GM19025 (cell line): ENCODE results near the gene NAT9.

Experiments used
- ATAC-seq: cut with Tn5 transposase; IDR thresholded peaks from one replicate; pipeline ENCODE4 v1.9.1; 2021; ENCODE audit warnings: mild to moderate bottlenecking, low read depth, moderate library complexity; ENCODE audit not compliant: unreplicated experiment

NAT9 gene

DNA sequence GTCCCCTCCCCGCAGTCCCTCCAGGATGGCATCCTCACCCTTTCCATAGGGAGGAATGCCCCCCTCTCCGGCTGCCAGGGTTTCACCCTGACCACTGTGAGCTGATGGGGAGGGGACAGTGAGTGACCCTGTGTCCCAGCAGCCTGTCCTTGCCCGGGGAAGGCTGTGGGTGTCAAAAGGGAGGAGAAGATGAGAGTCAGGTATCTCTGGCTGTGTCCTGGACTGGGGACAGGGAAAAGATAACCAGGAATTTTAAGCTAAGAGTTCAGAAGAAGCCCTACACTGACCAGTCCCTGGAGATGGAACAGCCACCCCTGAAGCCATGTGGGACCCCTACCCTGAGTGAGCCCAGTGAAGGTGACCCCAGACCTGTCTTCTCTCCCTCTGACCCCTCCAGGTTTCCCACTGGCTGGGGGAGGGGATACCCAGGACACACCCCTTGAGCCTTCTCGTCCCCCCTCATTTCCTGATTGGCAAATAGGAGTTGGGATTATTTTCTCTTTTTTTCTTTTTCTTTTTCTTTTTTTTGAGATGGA is 11.3 kb downstream of the NAT9 start:
- no peak for ATAC-seq

DNA sequence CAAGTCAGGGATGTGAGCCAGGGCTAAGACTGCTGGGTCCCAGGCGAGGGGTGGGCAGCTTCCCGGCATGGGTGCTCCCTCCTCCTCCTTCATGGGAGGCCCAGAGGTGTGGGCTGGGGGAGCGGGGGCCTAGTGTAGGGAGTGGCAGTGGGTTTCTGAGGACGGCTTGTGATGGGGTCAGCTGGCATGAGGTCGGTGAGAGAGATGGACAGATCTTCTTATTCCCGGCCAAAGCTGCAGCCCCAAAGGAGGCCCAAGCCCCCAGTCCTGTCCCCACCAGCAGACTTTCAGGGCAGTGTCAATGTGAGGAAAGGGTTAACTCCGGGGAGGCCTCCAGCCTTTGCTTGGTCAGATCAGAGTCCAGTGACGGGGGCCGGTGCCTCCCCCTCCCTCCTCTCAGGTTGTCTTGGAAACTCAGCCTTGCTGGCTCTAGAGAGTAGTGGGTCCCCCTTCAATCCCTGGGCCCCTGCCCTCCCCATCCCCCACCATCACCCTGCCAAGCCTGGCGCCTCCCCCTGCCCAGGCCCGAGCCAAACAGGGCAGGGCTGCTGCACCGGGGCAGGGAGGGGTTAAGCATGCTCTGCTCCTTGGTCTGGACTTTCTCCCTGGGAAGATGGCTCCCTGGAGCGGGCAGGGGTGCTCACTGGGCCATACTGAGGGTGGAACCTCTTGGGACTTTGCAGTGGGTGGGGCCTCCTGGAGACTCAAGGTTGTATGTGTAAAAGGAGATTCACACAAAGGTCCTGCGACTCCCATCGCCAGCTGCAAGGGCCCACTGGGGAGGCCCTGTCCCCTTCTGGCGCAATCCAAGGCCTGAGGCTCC is 12.4 kb downstream of the NAT9 start:
- no peak for ATAC-seq

DNA sequence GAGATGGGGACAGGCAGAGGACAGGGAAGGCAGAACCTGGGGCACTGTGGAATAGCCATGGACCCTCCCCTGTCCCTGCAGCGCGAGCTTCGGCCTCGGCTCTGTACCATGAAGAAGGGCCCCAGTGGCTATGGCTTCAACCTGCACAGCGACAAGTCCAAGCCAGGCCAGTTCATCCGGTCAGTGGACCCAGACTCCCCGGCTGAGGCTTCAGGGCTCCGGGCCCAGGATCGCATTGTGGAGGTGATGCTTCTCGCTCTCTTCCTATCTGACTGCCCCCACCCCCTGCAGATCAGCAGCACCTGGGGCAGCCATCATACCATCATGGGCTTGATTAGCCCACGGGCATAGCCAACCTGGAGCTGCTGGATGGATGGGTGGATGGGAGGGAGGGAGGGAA is 14.2 kb downstream of the NAT9 start:
- no peak for ATAC-seq

DNA sequence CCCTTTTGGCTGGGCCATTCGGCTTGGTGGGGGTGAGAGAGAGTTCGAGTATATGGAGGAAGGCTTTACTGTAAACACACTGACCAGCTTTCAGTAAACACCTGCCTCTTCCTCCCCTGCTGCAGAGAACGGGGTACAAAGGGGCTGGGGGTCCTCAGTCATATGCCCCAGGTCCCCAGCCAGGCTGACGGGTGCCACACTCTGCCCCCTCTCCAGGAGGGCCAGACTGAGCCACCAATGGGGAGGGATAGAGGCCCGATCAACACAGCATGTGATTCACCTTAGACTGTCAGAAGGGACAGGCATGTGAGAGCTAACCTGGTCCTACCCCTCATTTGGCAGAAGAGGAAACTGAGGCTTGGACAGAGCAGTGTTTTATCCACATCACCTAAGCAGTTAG is 14.7 kb downstream of the NAT9 start:
- no peak for ATAC-seq

DNA sequence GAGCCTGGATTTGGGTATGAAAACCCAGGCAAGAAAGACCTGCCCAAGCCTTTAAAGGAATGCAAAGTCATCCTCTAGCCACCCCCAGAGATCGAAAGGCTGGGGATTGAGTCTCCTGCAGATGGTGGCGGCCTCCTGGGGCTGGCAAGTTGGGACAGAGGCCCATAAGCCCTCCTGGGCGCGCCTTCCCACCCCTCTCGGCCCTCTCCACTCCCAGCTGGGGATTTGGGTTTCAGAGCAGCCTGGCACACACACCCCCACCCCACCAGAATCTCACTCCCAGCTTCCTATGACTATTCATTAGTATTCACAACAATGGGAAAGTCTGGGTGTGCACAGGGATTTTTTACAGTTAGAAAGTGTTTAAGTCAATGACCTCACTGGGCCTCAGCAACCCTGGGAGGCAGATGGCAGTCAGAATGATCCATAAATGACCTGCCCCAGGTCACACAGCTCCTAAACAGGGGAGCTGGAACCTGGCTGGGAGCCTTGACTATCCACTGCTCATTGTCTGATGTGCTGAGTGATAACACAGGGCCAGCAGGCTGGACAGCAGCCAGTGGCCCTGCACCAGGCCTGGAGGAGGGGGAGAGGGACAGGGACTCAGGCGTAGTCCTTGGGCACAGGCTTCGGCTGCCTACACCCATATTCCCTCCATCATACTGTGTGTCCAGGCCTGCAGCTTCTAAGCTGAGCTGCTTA is 15.6 kb downstream of the NAT9 start:
- ATAC-seq = no peak

DNA sequence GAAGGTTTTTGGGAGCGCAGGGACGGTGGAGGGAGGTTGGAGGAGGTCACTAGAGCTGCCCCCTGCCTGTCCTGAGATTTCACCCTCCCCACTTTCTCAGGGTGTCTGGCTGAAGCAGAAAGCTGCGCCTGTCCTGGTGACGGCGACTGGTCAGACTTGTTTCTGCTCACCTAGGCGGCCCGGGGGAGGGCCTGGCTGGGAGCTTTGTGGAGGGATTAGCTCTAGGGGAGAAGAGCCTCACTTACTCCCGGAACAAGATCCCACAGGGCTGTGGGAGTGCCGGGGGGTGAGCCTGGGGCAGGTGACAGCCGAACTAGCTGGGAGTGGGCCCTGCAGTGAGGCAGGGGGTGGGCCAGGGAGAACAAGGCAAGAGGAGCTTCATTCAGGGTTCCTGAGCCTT is 16.2 kb downstream of the NAT9 start:
- ATAC-seq = no peak

DNA sequence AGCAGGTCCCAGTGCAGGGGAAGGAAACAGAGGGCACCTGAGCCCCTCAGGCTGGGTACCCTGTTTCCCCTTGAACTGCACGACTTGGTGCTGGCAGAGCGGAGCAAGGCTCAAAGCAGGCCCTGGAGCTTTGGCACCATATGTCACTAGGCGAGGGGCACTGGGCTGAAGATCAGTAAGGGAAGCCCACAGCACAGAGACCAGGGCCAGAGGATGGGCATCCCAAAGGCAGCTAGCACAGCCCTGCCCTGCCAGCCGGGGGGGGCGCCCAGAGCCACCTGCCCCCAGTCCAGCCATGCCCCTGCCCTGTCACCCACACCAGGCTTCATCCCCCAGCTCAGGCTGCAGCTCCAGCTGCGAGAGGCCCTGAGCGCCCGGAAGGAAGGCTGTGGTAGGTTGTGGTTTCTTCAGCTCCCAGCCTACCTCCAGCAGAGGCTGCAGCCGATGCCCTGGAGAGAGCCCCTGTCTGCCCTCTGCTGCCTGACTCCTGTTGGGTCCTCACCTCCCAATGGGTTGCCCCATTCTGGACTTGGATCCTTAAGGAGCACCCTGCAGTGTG is 16.8 kb downstream of the NAT9 start:
- peak; percentile 85 for ATAC-seq

DNA sequence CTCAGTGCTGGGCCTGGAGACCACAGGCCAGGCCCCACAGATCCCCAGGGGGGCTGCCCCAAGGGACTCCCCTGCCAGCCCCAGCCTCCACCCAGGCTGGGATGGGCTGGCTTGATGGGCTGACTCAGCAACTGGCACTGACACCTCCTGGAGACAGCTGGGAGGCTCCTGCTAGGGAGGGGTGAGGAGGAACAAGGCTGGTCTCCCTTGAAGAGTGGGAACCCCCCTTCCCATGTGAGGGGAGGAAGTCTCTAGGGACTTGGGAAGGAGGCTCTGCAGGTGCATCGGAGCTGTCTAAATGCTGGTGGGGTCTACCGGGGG is 17.3 kb downstream of the NAT9 start:
- ATAC-seq = no peak

DNA sequence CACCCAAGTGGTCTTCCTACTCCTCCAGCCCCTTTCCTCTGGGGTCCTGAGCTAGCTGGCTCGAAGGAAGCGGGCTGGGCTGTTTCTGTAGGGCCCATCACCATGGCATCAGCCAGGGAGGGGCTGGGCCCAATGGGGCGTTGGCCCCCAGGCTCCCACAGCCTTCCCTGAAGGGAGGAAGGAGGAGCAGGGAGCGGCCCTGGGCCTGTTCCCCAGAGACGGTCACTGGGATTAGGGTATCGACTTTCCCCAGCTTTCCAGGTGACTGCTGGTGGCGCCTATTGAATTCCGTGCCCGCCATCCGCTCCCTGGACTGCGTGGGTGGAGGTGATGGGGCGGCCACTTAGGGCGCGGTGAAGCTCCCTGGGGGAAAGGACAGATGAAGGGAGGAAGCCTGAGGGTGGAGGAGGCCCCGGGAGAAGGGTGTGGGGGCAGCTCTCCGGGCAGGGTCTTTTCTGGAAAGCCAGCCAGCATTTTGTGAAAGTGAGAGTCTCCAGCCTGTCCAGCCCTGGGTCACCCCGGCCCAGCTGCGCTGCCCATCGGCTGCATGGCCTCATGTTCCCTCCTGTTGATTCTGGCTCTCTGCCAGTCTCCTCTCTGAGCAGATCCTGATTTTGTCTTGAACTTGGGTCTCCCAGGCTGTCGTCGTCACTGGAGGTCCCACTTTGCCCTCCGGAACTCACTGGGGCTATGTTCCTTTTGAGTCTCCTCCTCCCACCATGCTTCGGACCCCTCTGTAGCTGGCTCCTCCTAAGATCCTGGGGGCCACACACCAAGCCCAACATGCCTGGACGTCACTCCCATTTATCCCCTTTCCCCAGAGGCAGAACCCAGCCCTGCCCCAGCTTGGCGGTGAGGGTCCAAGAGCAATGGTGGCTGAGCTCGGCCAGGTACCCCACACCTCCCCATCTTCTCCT is 18.0 kb downstream of the NAT9 start:
- no peak for ATAC-seq

DNA sequence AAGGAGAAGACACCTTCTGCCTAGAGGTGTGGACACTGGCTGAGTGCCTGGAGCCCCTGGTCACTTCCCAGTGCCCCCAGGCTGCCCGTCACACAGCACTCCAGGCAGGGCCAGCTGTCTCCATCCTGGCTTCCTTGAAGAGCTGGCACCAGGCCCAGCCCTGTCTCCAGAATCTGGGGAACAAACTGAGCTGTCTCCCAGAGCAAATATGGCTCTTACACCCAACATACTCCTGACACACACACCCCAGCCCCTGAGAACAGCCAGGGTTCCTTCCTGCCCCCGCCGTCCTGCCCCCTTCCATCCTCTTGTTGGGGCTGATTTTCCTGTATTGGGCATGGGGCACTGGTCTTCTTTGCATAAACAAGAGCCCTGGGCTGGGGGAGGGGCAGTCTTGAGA is 18.6 kb downstream of the NAT9 start:
- no peak for ATAC-seq

DNA sequence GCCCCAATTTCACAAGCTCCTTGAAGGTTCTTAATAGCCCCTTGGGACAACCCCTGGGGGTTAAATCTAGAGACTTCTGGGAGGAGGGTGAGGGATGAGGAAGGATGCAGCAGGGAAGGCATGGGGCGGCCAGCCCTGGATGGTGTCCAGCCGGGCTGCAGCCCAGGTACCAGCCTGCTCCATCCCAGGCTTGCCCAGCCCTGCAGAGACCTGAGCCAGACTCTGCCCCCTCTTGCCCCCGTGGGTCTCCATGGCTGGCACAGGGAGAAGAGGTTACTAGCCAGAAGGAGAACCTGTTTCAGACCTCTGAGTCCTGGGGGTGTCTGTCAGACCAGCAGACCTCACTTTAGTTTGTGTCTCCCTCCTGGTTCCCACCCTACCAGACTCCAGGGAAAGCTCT is 19.3 kb downstream of the NAT9 start:
- ATAC-seq = no peak

DNA sequence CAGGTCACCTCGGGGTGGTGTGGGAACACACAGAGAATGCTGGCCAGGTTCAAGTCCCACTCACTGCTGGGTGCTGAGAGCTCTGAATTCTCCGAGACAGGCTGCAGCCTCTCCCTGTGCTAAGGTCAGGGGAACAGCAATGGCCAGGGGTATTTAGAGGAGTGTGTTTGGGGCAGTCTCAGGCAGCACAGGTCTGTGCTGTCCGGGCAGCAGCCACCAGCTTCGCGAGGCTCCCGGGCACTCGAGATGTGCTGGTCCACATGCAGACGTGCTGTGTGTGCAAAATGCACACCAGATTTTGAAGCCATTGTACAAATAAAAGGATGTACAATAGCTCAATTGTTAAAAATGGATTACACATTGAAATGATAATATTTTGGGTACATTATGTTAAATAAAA is 20.6 kb downstream of the NAT9 start:
- no peak for ATAC-seq

DNA sequence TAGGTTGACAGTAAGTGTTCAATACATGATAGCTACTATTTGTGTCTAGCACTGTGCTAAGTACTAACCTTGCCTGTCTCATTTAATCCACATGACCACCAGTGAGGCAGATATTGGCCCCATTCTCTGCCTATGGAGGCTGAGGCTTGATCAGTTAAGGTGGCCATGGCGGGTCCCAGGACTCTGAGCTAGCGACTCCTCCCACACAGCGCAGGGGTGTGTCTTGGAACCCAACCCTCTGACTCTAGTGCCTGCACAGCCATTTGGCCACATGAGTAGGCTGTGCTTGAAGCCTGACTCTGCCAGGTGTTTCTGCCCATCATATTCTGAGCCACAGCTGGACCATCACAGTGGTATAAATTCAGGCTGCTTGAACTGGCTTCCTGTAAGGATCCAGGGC is 21.3 kb downstream of the NAT9 start:
- ATAC-seq = no peak

DNA sequence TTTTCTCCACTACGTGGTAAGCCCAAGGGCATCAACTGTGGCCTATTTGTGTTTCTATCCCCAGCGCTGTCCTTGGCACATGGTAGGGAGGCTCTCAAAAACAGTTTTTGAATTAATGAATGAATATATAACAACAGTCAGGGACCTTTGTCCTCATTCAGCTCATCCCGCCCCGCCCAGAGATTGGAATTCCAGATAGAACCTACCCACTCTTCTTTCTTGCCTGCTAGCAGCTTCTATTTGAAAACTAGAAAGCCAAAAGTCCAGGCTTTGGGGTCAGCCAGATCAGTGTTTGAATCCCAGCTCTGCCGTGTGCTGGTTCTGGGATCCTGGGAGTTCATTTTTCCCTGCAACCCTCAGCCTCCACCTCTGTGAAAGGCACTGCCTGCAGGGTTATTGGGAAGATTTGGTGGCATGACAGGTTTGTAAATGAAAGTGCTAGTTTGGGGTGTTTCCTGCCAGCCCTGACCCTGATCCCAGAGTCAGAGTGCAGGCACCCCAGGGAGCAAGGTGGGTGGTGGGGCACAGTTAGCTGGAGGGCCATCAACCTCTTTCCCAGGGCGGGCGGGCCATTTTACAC is 23.2 kb downstream of the NAT9 start:
- no peak for ATAC-seq

DNA sequence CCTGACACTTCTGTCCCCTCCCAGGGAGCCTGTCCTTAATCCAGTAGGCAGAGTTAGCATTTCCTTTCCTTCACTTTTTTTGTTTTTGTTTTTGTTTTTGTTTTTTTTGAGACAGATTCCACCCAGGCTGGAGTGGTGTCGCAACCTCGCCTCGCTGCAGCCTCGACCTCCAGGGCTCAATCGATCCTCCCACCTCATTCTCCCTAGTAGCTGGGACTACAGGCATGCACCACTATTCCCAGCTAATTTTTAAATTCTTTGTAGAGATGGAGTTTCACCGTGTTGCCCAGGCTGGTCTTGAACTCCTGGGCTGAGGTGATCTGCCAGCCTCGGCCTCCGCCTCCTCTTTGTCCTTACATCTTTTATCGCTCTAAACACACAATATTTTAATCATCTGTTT is 23.7 kb downstream of the NAT9 start:
- ATAC-seq = no peak

DNA sequence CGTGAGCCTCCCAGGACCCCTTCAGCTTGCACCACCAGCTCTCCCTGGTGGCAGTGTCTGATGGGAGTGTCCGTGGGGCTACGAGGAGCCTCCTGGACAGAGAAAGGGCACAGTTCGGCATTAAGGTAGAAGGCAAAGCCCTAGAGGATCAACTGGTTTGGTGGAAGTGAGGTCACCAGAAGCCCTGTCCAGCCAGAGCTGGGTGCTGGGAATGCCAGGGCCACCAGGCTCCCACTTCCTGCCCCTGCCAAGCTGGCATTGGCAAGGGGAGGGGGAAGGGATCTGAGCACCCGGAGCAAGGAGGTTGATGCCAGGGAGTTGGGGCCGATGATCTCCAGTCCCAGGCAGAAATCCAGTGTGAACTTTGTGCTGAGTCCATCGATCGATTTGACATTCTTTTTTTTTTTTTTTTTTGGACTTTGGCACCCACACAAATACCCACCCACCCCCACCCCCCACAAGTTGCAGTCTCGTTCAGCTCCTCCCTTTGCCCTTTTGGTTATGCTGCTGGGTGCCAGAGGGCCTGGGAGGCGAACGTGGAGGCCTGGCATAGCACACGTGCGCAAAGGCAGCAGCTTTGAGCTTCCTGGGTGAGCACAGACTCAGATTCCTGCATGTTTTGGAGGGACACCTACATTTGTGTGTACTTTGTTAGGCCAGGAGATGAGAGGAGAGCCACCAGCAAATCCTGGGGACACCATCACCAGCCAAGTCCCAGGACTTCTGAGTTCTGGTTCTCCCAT is 25.6 kb downstream of the NAT9 start:
- no peak for ATAC-seq

DNA sequence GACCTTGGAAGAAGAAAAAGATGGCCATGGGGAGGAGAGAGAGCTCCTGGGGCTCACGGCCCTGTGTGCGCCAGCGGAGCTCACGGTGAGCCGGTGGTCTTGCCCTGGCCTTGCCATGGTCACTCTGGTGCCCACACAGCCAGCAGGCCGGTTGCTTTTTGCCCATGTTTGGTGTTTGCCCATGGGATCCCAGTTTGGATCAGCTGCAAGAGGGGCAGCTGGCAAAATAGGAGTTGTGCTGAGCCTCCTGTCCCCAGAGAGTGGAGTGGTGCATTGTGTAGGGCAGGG is 26.2 kb downstream of the NAT9 start:
- no peak for ATAC-seq

DNA sequence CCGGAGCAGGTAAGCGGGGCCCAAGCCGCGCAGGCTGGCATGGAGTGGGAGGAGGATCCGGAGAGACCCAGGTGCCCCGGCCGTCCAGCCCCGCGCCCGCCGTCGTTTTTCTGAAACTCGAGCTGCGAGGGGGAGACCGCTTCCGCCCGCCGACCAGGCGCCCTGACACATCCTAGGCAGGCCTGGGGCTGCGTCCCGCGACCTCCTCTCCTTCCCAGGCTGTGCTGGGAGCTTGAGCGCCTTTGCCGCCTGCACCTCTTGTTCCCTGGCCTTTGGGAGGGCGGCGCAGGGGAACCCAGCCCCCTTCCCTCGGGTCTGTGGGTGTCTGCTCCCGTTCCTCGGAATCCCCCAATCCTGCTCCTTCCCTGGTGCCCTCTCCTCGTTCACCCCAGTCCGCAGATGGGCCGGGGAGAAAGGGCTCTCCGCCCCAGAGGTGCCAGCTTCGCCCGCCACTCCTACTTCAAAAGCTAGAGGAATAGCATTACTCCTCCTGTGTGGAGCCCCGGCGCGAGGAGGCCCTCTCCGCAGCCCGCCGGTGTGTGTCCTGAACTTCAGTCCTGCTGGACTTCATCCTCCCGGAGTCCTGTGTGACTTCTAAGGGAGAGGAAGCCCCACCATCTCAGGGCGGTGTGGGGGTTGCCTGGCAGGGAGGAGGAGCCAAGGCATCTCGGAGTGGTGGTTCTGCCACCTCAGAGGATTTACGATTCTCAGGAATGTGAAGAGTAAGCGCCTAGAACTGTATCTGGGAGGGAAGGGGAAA is 26.7 kb downstream of the NAT9 start:
- ATAC-seq = no peak
